Activated CD4-positive, alpha-beta T cell treated with anti-CD3 and anti-CD28 coated beads, Interleukin-2, amount 50 U/mL, for 1 hour (primary cell): ENCODE data around the gene IDH2.

Source experiments
- DNase-seq: peaks from one replicate; pipeline ENCODE4 v3.0.0-alpha.2; 2020

The IDH2 gene

DNA sequence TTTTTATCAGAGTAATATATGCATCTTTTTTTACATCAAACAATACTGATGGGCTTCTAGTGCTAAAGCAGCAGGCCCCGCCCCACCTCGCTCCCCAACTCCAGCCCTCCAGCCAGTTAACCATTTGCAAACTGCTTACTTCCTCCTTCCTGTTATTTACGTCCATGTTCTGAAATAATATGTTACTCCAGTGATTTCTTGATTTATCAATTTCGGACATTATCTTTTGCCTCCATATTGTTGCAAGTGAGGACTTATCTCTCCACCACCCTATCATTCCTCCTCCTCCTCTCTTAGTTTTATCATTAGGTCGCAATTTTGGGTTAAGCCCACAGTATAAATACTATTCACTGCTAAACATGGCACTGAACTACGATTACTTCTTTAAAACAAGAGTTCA, 61.6 kb downstream of the IDH2 start:
- no peak for DNase-seq

DNA sequence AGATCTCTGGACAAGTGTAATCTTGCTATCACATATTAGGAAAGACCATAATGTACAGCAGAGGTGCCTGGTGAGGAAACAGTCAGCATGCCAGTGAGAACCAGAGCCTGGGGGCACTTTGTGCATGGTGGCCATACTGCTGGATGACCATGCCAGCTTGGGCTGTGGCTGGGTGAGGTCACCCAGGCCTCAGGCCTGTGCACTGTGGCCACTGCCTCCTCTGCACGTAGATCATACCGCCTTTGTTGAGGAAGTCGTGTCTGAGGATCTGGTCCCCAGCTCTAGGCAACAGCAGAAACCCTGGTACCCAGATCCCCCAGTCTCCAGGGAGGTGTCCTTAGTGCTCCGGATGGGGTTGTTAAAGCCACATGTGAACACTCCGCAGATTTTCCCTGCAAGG, 62.3 kb downstream of the IDH2 start:
- DNase-seq = no peak

DNA sequence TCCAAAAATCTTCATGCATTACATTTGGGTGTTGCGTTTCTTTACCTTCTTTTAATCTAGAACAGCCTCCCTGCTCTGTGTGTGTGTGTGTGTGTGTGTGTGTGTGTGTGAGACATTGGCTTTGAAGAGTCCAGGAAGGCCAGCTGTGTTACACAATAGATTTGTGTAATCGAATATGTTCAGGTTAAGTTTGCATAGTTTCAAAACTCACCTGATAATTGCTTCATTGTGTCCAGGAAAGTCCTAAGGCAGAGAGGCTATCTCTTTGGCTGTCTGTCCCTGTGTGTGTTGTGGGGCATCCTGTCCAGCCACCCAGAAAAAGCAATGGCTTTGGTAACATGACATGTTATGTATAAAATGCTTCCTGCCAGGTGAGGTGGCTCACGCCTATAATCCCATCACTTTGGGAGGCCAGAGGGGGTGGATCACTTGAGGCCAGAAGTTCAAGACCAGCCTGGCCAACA, 63.6 kb downstream of the IDH2 start:
- no peak for DNase-seq

DNA sequence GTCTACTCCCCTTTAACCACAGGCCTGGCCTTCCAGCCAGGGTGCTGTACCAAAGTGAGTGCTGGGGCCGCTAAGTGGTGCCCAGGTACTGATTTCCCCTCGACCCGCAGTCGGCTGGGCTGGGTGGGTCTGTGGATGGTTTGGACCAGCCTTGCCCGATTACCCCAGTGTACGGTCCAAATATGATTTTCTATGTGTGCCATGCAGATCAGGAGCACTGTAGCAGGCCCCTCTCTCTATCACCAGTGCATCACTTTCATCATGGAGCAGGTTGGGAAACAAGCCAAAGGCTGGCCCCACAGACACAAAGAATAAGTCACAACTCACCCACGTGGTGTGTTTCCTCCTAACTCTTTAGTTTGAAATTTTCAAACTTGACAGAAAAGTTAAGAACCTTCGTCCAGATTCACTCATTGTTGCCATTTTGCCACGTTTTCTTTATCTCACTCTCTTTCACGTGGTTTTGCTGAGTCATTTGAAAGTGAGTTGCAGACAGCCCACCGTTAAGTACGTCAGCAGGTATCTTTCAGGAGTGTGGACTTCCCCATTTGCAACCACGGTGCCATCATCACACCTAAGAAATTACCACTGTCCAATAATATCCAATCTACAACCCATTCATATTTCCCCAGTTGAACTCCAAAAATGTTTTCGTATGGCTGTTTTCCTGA, 64.2 kb downstream of the IDH2 start:
- no peak for DNase-seq

DNA sequence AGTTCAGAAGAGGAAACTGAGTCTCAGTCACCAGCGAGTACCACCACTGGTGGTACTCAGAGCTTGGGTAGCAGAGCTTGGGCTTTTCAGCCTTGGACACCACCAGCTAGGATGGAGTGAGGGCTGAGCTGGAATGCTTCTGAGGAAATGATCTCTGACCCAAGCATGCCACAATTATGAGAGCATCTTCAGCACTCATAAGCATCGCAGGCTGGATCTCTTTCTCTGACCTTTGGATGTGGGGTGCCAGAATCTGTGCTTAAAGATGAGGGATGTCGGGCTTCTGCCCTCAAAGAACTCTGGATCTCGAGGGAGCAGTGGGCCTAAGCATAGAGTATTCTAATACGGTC, 64.8 kb downstream of the IDH2 start:
- no peak for DNase-seq

DNA sequence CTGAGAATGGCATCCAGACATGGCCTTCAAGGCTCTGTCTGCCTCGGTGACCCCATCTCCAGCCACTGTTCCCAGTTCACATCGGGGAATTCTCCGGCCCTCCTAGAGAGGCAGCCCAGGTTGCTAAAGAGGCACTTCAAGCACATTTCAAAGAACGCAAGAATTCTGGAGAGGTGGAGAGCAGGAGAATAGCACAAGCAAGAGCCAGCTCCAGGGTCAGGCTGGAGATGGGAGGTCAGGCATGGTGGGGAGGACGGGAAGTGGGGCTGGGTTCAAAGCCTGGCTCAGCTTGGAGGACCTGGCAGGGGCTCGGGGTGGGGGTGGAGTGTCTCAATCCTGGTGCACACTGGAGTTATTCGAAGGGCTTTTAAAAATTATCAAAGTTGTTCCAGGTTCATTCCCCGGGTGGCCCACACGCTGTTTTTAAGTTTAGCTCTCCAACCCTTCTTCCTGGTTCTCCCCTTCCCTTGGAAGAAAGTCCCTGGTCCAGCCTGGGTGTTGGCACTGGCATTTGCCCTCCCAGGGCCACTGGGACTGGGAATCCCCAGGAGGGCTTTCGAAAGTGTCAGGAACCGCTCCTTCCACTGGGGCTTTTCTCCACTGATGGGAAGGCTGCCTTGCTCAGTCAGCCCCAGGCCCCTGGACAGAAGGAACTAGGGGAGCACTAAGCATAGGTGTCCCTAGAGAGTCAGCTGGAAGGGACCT, 65.3 kb downstream of the IDH2 start:
- no peak for DNase-seq

DNA sequence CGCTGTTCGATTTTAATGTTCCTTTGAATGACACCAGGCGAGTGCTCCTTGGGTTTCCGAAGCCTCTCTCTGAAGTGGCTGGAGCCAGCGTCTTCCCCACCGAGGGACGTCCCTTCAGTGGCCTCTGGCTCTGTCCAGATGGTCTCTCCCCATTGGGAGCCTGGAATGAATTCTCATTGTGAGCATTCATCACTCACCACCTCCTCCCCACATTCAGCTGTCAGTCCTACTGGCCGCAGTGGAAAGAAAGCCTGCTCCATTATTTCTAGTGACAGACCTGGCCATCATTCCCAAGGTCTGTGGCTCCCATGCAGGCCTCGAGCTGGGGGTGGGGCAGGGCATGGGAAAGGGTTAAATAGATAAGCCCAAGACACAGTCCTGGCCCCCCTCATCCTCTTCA, 65.9 kb downstream of the IDH2 start:
- DNase-seq = no peak

DNA sequence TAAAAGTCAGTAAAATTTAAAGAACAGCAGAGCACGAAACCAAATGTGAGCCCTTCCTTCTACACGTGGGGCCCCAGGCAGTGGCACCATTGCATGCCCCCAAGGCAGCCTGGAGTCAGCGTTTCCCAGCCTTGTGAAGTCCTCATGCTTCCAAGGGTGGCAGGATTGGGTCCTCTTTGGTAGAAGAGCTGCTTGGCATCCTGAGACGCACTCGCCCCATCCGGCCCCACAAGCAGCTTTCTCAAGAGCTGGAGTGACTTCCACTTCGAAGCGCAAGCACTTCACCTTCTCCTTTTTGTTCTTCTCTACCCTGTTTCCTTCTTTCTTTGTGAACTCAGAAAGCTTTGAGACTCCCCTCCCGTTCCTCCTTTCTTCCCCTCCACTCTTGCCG, 66.4 kb downstream of the IDH2 start:
- DNase-seq = no peak

DNA sequence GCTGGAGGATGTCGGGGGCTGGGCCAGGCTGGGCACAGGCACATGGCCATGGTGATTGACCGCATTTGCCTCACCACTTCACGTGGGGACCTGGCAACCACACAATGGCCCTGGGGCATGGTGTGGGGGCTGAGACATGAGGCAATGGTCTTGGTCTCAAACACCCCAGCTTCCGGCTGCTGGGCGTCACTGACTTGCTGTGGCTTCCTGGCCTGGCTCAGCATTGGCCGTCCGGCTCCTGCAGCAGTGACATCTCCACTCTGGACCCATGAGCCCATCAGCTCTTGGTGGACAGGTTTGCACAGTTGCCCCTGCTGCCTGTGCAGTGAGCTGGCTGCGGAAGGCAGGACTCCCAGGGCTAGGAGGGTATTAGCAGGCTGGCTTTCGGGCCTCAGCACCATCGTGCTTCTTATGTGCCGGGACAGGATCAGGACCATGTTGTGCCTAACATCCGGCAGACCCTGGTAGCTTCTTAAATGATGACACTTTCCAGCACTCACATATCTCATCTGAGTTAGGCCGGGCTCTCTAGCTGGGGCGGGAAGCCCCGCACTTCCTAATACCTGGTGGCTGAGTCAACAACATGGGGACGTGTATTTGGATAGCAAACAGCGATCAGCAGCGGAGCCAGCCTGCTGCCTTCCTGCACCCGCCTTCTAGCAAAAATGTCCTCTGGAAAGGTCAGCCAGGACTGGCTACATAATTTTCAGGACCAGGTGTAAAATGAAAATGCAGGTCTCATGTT, 67.0 kb downstream of the IDH2 start:
- DNase-seq = no peak

DNA sequence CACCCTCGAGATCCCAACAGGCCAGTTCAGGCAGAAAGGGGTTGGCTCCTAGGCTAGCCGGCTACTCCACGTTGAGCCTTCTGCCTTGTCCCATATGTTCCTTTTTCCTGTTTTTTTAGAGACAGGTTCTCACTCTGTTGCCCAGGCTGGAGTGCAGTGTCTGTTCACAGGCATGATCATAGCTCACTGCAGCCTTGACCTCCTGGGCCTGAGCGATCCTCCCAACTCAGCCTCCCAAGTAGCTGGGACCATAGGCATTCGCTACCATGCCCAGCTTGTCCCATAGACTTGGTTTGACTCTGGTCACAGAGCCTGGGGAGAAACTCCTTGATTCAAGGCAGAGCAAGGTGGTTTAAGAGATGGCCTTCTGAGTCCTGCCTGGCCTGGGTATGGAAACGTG, 68.8 kb downstream of the IDH2 start:
- DNase-seq = no peak
